ENCODE measurements around the gene CYB561D2.
A peak's percentile ranks its signal among the peaks of the same experiment; 100 is the strongest.

Gene CYB561D2

GRCh38 chr3:50323614-50324199, 27.0 kb upstream of the CYB561D2 start:
- DNase-seq: no peak

GRCh38 chr3:50324351-50325112, 26.1 kb upstream of the CYB561D2 start:
- no peak for DNase-seq

GRCh38 chr3:50325113-50325480, 25.6 kb upstream of the CYB561D2 start:
- no peak for DNase-seq

- DNase-seq: no peak
Observed at GRCh38 chr3:50325497-50326181, 25.0 kb upstream of the CYB561D2 start.

GRCh38 chr3:50326182-50326541, 24.5 kb upstream of the CYB561D2 start:
- DNase-seq: no peak

- DNase-seq: no peak
Observed at GRCh38 chr3:50327129-50327528, 23.5 kb upstream of the CYB561D2 start.

GRCh38 chr3:50327943-50328691, 22.5 kb upstream of the CYB561D2 start, which contains the start of gene TUSC2:
Gene TUSC2 (minus strand): TSS chr3:50328223. CDS start chr3:50328099, 124 bp downstream.
- DNase-seq: peak; percentile 92

- no peak for DNase-seq
Observed at GRCh38 chr3:50330330-50330729, 20.3 kb upstream of the CYB561D2 start.

- no peak for DNase-seq
Observed at GRCh38 chr3:50331364-50331907, 19.2 kb upstream of the CYB561D2 start.

GRCh38 chr3:50333744-50334328, 16.8 kb upstream of the CYB561D2 start:
- no peak for DNase-seq

- DNase-seq: no peak
Observed at GRCh38 chr3:50334339-50335075, 16.2 kb upstream of the CYB561D2 start.

- DNase-seq: no peak
Observed at GRCh38 chr3:50336452-50337174, 14.0 kb upstream of the CYB561D2 start.

GRCh38 chr3:50337175-50337861, 13.3 kb upstream of the CYB561D2 start:
- peak; percentile 85 for DNase-seq

- no peak for DNase-seq
Observed at GRCh38 chr3:50338965-50339364, 11.7 kb upstream of the CYB561D2 start.

GRCh38 chr3:50339485-50340146, 11.0 kb upstream of the CYB561D2 start:
- DNase-seq: no peak

- no peak for DNase-seq
Observed at GRCh38 chr3:50340147-50340447, 10.6 kb upstream of the CYB561D2 start.

GRCh38 chr3:50340448-50341329, 10.0 kb upstream of the CYB561D2 start, which contains the start of gene RASSF1:
Gene RASSF1 (minus strand): TSS chr3:50340836. CDS start chr3:50340805, 31 bp downstream.
- DNase-seq: no peak

- no peak for DNase-seq
Observed at GRCh38 chr3:50341537-50341936, 9.1 kb upstream of the CYB561D2 start.
